IPS-11a (cell line): ENCODE data around the gene SMTNL2.
"Not testable (repeated sequence)": the region's sequence is repeated elsewhere in the genome, so short reads cannot be mapped to it uniquely, and the experiment has no call there.

Experiments used
- H3K4me3 ChIP-seq: one replicate; pipeline ENCODE4 v1.5.1; 2013; ENCODE audit warnings: low read depth, low read length, control low read depth

SMTNL2 gene

DNA sequence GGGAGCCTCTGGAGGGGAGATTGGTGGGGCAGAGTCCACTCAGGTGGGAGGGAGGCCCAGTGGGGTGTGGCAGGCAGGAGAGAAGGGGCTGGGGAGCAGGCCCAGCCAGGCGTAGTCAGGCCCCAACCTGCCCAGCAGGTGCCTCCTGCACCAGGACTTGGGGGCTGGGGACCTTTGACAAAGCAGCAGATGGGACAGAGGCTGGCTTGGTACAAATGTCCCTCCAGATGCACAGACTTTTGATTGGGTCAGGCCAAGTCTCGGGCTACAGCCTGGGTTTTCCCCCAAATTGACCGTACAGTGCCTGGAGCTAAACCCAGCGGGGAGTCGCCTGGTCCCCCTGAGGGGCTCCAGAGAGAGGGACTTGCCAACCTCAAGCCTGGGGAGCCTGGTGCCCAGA, 24.4 kb upstream of the SMTNL2 start:
- no peak overlapping the region for H3K4me3 ChIP-seq

DNA sequence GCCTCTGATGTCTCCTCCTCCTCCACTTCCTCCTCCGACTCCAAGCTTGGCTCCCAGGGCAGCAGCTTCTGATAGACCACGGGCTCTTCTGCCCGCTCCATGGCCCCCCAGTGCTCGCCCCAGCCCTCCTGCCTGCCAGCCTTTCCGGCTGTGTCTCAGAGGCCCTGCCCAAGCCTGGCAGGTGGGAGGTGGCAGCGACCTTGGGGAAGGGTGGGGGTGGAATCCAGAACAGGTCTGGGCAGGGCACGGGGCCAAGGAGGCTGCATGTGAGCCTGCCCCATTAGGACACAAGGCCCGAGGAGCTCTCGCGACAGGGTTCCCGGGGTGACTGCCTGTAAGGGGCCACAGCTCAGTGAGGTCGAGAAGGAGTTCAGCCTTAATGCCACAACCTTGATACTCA, 23.9 kb upstream of the SMTNL2 start, which contains the start of gene GGT6:
GGT6 (minus strand) TSS at position 157 of the 400 bp plus-strand sequence; CDS start at position 101, 56 bp downstream.
- H3K4me3 ChIP-seq, result no peak within 1 kb of the TSS

DNA sequence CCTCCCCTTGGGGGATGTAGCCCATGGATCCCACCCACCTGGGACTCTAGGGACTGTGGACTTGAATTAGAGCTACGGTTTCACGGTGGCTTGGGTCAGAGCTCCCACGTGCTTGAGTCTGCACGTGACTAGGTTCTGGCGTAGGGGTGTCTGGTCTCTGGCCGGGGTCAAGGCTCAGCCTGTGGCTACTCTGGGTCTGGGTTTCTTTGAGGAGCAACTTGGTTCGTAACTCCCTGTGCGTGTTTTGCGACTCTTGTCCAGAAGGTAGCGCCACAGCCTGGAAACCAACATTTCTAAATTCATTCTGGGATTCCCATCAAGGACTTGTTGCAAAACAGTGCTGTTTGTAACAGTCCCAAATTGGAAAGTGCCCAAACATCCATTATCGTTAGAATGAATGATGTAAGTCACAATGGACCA, 23.5 kb upstream of the SMTNL2 start:
- no peak overlapping the region for H3K4me3 ChIP-seq

GRCh38 chr17:4562015-4562969, 22.0 kb upstream of the SMTNL2 start:
- no peak overlapping the region for H3K4me3 ChIP-seq

- no peak overlapping the region for H3K4me3 ChIP-seq
Observed at GRCh38 chr17:4565209-4566141, 18.9 kb upstream of the SMTNL2 start.

- H3K4me3 ChIP-seq, result no peak overlapping the region
Observed at GRCh38 chr17:4566785-4567184, 17.5 kb upstream of the SMTNL2 start.

- no peak overlapping the region for H3K4me3 ChIP-seq
Observed at GRCh38 chr17:4569591-4569990, 14.7 kb upstream of the SMTNL2 start.

DNA sequence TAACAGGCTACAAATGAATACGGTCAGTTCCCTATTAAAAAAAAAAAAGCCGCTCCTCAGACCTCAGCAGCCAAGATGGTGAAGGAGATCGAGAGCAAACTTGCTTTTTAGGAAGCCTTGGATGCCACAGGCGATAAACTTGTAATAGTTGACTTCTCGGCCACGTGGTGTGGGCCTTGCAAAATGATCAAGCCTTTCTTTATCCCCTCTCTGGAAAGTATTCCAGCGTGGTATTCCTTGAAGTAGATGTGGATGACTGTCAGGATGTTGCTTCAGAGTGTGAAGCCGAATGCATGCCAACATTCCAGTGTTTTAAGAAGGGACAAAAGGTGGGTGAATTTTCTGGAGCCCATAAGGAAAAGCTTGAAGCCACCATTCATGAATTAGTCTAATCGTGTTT, 12.2 kb upstream of the SMTNL2 start:
- H3K4me3 ChIP-seq, result no peak overlapping the region

GRCh38 chr17:4573115-4573514, 11.2 kb upstream of the SMTNL2 start:
- H3K4me3 ChIP-seq, result no peak overlapping the region

DNA sequence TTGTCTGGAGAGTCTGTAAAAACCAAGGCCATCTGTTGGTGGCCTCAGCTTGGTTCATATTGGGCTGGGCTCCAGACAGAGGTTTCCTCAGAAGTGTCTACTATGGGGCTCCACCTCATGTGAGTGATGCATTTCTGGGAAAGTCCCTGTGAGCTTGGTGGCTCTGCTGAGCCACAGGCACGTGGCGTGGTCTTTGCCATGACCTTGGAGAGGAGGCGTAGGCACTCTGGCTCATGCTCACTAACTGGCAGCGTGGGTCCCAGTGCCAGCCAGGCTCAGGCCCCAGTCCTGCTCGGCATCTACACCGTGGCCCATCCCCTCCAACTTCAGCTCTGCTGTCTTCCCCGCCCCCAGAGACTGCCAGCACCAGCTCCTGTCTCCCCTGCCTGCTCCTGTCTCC, 10.7 kb upstream of the SMTNL2 start:
- H3K4me3 ChIP-seq, result no peak overlapping the region

DNA sequence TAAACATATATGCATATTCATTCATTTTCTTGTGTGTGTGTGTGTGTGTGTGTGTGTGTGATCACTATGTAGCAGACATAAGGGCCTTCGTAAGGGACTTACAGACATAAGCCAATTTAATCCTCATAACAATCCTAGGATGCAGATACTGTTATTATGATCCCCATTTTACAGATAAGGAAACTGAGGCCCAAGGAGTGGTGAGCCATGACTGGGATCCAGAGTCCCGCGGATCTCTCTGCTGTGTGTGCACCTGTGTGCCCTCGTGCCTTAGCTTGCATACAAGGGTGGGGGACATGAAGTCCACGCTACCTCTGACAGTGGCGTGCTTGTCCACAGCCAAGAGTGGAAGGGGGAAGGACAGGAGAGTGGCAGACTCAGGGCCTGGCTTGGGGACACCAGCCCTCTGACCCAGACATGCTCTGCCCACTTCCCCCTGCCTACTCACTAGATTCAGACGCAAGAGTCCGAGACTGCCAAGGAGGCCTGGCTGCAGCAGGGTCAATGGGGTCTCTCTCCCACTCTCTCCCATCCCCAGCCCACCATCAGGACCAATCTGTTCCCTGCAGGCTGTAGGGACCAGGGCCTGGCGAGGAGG, 9.8 kb upstream of the SMTNL2 start:
- H3K4me3 ChIP-seq, result no peak overlapping the region

DNA sequence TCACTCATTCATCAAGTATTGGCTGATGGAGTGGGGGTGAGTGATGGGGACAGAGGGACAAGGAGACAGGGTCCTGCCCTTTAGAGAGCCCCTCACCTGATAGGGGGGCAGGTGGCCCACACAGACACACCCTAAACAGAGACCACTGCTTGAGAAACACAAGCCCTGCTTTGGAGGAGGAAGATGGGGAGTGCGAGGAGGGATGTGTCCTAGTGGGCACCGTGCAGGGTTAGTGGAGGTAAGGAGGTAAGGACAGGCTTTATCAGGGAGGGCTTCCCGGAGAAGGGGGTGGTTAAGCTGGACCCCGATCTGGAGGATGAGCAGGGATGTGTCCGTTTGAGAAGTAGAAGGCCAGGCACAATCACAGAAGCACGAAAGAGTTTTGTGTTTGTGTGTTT, 8.2 kb upstream of the SMTNL2 start:
- H3K4me3 ChIP-seq, result no peak overlapping the region

- H3K4me3 ChIP-seq, result no peak overlapping the region
Observed at GRCh38 chr17:4576729-4577322, 7.5 kb upstream of the SMTNL2 start.

DNA sequence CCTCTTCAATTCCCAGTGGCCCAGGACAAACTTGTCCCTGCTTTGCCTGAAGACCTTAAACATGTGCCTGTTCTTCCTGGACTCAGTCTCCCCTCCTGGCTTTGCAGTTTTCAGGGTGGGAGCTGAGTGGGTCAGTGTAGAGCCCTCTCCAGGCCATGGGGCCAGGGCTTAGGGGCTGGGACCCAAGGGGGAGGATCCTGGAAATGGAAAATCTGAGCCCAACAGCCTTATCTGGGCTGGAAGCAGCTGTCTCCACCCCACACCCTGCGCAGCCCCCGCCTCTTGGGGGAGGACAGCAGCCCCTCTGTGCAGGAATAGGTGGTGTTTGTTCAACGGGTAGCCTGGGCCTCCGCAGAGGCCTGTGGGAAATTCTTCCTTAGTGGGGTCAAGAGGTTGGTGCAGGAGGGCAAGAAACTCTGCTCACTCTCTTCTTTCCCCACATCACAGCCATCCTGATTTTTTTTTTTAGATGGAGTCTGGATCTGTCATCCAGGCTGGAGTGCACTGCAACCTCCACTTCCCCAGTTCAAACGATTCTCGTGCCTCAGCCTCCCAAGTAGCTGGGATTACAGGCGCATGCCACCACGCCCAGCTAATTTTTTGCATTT, 6.8 kb upstream of the SMTNL2 start:
- H3K4me3 ChIP-seq, result no peak overlapping the region

- not testable (repeated sequence) for H3K4me3 ChIP-seq
Observed at GRCh38 chr17:4578349-4578748, 6.0 kb upstream of the SMTNL2 start.

DNA sequence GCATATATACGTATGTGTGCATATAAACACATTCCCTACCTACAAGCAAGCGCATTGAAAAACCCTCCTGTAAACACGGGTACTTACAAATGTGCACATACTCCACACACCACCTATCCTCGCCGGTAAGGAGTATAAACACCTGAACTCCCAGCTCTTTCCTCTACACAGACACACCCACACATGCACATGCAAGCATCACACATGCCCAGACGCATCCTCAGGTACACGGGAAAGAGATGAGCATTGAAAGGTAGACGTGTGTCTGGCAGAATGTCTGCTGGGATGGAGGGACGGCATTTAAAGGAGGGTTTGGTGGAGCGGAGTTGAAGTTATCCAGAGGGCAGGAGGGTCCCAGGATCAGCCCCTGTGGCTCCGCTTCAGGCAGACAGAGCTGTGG, 4.7 kb upstream of the SMTNL2 start:
- H3K4me3 ChIP-seq, result no peak overlapping the region

DNA sequence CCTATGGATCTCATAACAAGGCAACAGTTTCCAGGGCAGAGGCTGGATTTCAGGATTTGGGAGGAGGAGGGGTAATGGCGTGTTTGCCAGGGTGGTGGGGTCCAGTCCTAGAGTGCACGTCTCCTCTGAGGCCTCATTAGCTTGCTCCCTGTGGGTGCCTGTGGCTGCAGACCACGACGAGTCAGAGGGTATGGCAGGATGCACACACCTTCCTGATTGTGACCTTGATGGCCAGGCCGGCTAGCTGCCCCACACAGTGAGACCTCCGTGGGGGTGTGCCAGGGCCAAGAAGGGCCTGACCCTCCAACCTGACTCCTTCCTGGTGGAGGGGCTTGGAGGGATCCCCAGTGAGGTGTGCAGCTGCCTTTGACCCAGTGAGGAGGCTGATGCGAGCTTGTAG, 4.0 kb upstream of the SMTNL2 start:
- no peak overlapping the region for H3K4me3 ChIP-seq

DNA sequence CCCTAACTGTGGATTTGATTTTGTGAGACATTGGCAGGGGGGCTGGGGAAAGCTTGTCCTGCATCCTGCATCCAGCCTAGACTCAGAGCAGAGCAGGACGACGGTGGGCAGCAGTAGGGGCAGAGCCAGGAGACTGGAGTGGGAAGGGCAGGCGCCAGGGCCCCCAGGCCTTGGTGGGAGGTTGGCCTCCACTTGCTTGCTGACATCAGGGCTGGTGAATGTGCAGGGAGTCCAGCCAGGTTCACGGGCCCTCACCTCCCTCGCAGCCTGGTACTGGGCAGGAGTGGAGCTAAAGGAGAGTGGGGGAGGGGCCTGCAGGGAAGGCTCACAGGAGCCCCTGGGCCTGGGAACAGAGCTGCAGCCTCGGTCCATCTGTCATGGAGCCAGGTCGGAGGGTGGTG, 2.2 kb upstream of the SMTNL2 start:
- no peak overlapping the region for H3K4me3 ChIP-seq

DNA sequence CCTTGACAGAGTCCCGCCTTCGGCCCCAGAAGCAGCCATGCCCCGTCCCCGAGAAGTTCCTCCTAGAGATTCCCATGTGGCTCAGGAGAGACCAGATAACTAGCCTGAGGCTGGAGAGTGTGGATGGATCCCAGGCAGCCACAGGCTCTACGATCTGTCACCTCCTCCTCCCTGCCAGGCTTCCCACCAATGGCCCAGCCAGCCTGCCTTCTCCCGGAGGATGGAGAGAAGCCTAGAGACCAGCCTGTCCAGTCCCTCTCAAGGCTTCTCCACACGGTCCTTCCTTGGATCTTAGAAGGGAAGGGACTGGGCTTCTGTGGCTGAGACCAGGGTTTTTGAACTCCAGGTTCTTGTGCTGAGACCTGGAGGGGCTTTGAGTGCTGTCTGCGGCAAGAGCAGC, 1.6 kb upstream of the SMTNL2 start:
- no peak overlapping the region for H3K4me3 ChIP-seq

GRCh38 chr17:4583206-4583605, 1.1 kb upstream of the SMTNL2 start:
- no peak overlapping the region for H3K4me3 ChIP-seq

- H3K4me3 ChIP-seq, result peak overlapping the region; percentile 50
Observed at GRCh38 chr17:4583782-4584100, 588 bp upstream of the SMTNL2 start.
